ENCODE measurements around the gene PRSS33.

- TF ChIP-seq, protein P1, sequence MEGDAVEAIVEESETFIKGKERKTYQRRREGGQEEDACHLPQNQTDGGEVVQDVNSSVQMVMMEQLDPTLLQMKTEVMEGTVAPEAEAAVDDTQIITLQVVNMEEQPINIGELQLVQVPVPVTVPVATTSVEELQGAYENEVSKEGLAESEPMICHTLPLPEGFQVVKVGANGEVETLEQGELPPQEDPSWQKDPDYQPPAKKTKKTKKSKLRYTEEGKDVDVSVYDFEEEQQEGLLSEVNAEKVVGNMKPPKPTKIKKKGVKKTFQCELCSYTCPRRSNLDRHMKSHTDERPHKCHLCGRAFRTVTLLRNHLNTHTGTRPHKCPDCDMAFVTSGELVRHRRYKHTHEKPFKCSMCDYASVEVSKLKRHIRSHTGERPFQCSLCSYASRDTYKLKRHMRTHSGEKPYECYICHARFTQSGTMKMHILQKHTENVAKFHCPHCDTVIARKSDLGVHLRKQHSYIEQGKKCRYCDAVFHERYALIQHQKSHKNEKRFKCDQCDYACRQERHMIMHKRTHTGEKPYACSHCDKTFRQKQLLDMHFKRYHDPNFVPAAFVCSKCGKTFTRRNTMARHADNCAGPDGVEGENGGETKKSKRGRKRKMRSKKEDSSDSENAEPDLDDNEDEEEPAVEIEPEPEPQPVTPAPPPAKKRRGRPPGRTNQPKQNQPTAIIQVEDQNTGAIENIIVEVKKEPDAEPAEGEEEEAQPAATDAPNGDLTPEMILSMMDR (conservative IDR thresholded peaks at IDR 0.05; ENCODE audit: low read length) = no peak
- TF ChIP-seq EZH2phosphoT487 (IDR thresholded peaks at IDR 0.05; ENCODE audit: borderline replicate concordance) = no peak
Measured at GRCh38 chr16:2768403-2769089, 18.8 kb downstream of the PRSS33 start.

All from Loucy (cell line).